Liver (tissue), 9 donors: ENCODE measurements around the gene MSI1. TPM values are rescaled to one million over a fixed set of nuclear protein-coding genes. Genes with fewer than 3 reads are reported as not detected.
A peak's percentile ranks its signal among the peaks of the same experiment; 100 is the strongest.

Experiments used
- DNase-seq: peaks from one replicate; pipeline ENCODE4 v3.0.0-alpha.2; 2017; ENCODE audit warnings: low spot score
- H3K27ac ChIP-seq, 2 donors: one replicate each; pipeline ENCODE4 v1.7.0; 2013; ENCODE audit warnings: inconsistent platforms in 2 of 2, low read length in 2 of 2, control low read depth in 1 of 2, low read depth in 1 of 2, mild to moderate bottlenecking in 1 of 2
- H3K27me3 ChIP-seq, 4 donors: one replicate each; pipeline versions ENCODE4 v1.6.1 to v1.7.0; 2013; ENCODE audit warnings: low read length in 3 of 4, inconsistent platforms in 1 of 4, mild to moderate bottlenecking in 1 of 4, moderate library complexity in 1 of 4; ENCODE audit not compliant: control insufficient read depth in 4 of 4, insufficient read depth in 4 of 4
- H3K36me3 ChIP-seq, 4 donors: one replicate each; pipeline versions ENCODE4 v1.6.1 to v1.7.0; 2013; ENCODE audit warnings: low read length in 3 of 4, mild to moderate bottlenecking in 3 of 4, low read depth in 1 of 4, moderate library complexity in 1 of 4; ENCODE audit not compliant: control insufficient read depth in 4 of 4, insufficient read depth in 3 of 4
- H3K4me1 ChIP-seq, 4 donors: one replicate each; pipeline versions ENCODE4 v1.6.1 to v1.7.0; 2013; ENCODE audit warnings: low read length in 3 of 4, mild to moderate bottlenecking in 3 of 4, moderate library complexity in 1 of 4; ENCODE audit not compliant: control insufficient read depth in 4 of 4, insufficient read depth in 4 of 4
- H3K4me3 ChIP-seq, 3 donors: one replicate each; pipeline versions ENCODE4 v1.6.1 to v1.7.0; 2013; ENCODE audit warnings: low read length in 3 of 3, control low read depth in 1 of 3, low read depth in 1 of 3, mild to moderate bottlenecking in 1 of 3
- H3K9ac ChIP-seq, 2 donors: one replicate each; pipeline ENCODE4 v1.7.0; 2013; ENCODE audit warnings: low read length in 2 of 2, mild to moderate bottlenecking in 2 of 2, moderate library complexity in 2 of 2, control low read depth in 1 of 2, low read depth in 1 of 2
- H3K9me3 ChIP-seq, 4 donors: one replicate each; pipeline versions ENCODE4 v1.6.1 to v1.7.0; 2013; ENCODE audit warnings: low read length in 3 of 4; ENCODE audit not compliant: control insufficient read depth in 4 of 4
- EGR1 ChIP-seq, 2 donors: IDR thresholded peaks; 2 replicates each; pipeline ENCODE4 v1.6.1; 2016 to 2018; ENCODE audit warnings: antibody characterized with exemption in 2 of 2, low read depth in 2 of 2
- FOXA1 ChIP-seq: IDR thresholded peaks from 2 replicates; pipeline ENCODE4 v1.6.1; 2016; ENCODE audit warnings: antibody characterized with exemption
- GABPA ChIP-seq, 2 donors: IDR thresholded peaks in 1 of 2; conservative IDR thresholded peaks in 1 of 2; 2 replicates each; pipeline ENCODE4 v1.6.1; 2016; ENCODE audit warnings: antibody characterized with exemption in 2 of 2, mild to moderate bottlenecking in 1 of 2, moderate library complexity in 1 of 2
- JUND ChIP-seq, 2 donors: IDR thresholded peaks; 2 replicates each; pipeline ENCODE4 v1.6.1; 2016; ENCODE audit warnings: antibody characterized with exemption in 2 of 2
- NR2F2 ChIP-seq: IDR thresholded peaks from 2 replicates; pipeline ENCODE4 v1.6.1; 2016; ENCODE audit warnings: antibody characterized with exemption
- RAD21 ChIP-seq, 2 donors: IDR thresholded peaks; 2 replicates each; pipeline ENCODE4 v1.6.1; 2016; ENCODE audit warnings: antibody characterized with exemption in 2 of 2, mild to moderate bottlenecking in 2 of 2
- TAF1 ChIP-seq: conservative IDR thresholded peaks from 2 replicates; pipeline ENCODE4 v1.6.1; 2016; ENCODE audit warnings: antibody characterized with exemption, mild to moderate bottlenecking
- WGBS: extraction: QIAGEN DNeasy Blood & Tissue Kit; methylation state at CpG from one replicate; pipeline ENCODE4 v1.1.7; 2013; 5-methylcytosine and 5-hydroxymethylcytosine counted together
- polyA plus RNA-seq, 2 donors: library from polyadenylated mRNA; stranded (reverse) in 1 of 2; unstranded in 1 of 2; fragments of 200-250 nt in 1 of 2; fragments of >200 nt in 1 of 2; fragmentation: Nextera tagmentation in 1 of 2; extraction: Ambion mirVana in 1 of 2; gene quantifications; one replicate each; pipeline versions ENCODE4 v1.2.1 to v1.2.3, GENCODE V29; 2013 to 2015
- total RNA-seq, 2 donors: library from RNA; depleted of rRNA; stranded (reverse); fragments of >200 nt; gene quantifications; one replicate each; pipeline ENCODE4 v1.2.3, GENCODE V29; 2014
- TF ChIP-seq, protein P1 (sequence below): IDR thresholded peaks from 2 replicates; pipeline ENCODE4 v1.6.1; 2016; ENCODE audit warnings: antibody characterized with exemption
- TF ChIP-seq, protein P2 (sequence below): IDR thresholded peaks from 2 replicates; pipeline ENCODE4 v1.6.1; 2016; ENCODE audit warnings: antibody characterized with exemption
- TF ChIP-seq, protein P3 (sequence below): IDR thresholded peaks from 2 replicates; pipeline ENCODE4 v1.6.1; 2016; ENCODE audit warnings: antibody characterized with exemption
- donor health status: healthy.
- donor health status: healthy.
- donor health status: healthy.
- donor health status: healthy.
- donor health status: healthy.

MSI1 gene
- total and polyA plus RNA-seq, 4 donors: 0.13 to 1.2 TPM; not detected in 2

DNA sequence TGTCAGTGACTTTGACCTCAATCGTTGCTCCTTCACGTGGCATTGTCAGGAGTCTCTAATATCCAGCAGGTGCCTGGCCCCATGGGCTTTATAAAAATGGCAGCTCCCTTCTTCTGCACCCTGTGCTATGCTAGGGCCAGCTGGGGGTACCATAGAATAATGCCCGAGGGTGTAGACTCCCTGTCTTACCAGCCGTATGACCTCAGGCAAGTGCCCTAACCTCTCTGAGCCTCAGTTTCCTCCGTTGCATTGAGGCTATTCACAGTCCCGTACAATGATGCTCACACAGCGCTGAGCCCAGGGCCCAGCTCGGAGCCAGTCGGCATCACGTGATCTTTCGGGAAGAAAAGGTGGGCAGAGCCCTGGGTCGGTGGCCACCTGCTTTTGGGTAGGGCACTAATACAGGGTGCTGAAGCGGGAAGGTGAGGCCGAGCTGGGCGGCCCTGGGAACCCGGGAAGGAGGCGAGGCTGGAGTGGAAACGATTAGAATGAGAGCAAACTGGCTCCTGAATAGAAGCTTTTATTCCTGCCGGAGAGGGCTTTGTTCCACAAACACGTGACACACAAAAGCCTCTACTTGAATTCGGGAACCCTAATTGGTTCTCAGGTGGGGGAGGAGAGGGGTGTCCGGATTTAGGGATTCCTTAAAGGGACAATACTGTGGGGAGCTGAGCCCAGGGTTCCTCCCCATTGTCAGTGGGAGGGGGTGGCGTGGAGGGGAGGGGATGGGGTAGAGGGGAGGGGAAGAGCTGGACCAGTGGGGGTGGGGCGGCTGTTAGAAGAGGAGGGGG lies 19.9 kb upstream of the MSI1 start (continued):
- TF ChIP-seq GABPA (IDR thresholded peaks at IDR 0.05 in 1 of 2, conservative IDR thresholded peaks at IDR 0.05 in 1 of 2) (no peak), TAF1 (no peak), EGR1 (IDR thresholded peaks at IDR 0.05; ENCODE audit: low read depth in 2 of 2) (no peak)
- TF ChIP-seq, protein P1, sequence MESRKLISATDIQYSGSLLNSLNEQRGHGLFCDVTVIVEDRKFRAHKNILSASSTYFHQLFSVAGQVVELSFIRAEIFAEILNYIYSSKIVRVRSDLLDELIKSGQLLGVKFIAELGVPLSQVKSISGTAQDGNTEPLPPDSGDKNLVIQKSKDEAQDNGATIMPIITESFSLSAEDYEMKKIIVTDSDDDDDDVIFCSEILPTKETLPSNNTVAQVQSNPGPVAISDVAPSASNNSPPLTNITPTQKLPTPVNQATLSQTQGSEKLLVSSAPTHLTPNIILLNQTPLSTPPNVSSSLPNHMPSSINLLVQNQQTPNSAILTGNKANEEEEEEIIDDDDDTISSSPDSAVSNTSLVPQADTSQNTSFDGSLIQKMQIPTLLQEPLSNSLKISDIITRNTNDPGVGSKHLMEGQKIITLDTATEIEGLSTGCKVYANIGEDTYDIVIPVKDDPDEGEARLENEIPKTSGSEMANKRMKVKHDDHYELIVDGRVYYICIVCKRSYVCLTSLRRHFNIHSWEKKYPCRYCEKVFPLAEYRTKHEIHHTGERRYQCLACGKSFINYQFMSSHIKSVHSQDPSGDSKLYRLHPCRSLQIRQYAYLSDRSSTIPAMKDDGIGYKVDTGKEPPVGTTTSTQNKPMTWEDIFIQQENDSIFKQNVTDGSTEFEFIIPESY: no peak

DNA sequence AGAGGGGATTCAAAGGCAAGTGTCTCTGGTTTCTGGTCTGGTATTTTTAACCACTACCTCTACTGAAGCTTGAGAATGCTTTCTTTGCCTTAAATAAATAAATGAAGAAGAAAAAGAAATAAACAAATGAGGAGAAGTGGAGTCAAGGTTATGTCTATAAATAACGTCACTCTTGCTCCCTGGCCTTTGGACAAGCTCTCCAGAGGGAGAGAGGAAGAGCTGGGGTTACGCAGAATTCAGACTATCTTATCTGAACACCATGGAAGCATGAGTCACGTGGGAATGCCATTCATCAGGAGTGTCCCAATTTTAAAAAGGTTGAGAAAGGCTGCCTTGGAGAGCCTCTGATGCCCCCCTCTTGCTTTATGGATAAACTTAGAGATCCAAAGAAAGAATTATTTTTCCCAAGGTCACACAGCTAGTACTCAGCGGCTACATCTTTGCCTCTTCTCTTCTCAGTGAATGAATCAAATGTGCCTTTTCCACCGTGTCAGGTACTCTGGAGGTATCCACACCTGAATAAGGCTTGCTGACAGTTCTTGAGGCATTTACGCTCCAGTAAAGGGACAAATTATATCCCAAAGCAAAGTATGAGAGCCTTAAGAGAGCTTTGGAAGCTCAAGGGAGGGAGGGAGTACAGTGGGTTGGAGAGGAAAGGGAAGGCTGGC lies 12.9 kb upstream of the MSI1 start:
- 45% methylated on average over 6 of the region's 6 CpGs for WGBS
- Histone ChIP-seq H3K4me3 (no peak overlapping the region), H3K27me3 (peaks cover 0 to 3% (median 0%) of the 10 kb centered on the region in 4 donors), H3K4me1 (peaks cover 0 to 4% (median under 1%) of the 10 kb centered on the region in 4 donors), H3K9ac (no peak overlapping the region), H3K9me3 (no peaks in the 10 kb centered on the region), H3K27ac (no peak overlapping the region), H3K36me3 (no peaks in the 10 kb centered on the region)
- no peak for TF ChIP-seq JUND (IDR thresholded peaks at IDR 0.05)
- peak; percentile 44 for TF ChIP-seq NR2F2
- no peak for DNase-seq

DNA sequence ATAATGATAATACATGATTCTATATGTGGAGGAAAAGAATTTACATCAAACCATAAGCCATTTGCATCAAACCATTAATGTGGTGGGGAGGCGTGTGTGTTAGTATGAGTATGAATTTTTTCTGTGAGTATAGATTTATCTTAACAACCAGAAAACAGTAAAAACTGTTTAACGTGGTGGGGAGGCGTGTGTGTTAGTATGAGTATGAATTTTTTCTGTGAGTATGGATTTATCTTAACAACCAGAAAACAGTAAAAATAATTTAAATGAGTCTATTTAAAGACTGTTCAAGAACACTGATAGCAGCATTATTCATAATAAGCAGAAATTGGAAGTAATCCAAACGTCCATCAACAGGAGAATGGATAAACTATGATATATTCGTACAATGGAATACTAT lies 9.1 kb upstream of the MSI1 start:
- Histone ChIP-seq H3K27ac (no peak overlapping the region), H3K4me1 (peaks cover 0 to 4% (median under 1%) of the 10 kb centered on the region in 4 donors), H3K27me3 (peaks cover 0 to 5% (median 1%) of the 10 kb centered on the region in 4 donors), H3K4me3 (no peak overlapping the region), H3K9ac (no peak overlapping the region), H3K36me3 (no peaks in the 10 kb centered on the region), H3K9me3 (no peaks in the 10 kb centered on the region)
- WGBS: 80% methylated on average over 5 of the region's 5 CpGs
- no peak for DNase-seq
- no peak for TF ChIP-seq GABPA (IDR thresholded peaks at IDR 0.05 in 1 of 2, conservative IDR thresholded peaks at IDR 0.05 in 1 of 2)
- TF ChIP-seq FOXA1: no peak

DNA sequence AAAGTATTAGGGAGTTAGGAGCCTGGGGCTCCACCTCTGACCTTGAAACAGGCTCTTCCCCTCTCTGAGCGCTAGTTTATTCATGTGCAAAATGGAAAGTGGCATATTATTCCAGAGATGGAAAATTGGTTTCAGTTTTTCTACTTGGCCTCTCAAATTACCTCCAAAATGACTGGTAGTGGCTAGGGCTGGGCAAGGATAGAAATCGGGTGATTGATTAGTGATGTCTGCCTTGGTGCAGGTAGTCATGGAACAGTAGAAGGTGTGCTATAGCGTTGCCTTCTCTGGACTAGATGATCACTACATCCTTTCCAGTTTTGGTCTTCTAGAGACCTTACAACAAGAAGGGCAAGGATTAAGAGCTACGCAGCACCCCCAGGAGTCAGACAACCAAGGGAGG lies 8.6 kb upstream of the MSI1 start:
- Histone ChIP-seq H3K36me3 (no peaks in the 10 kb centered on the region), H3K27ac (no peak overlapping the region), H3K9ac (no peak overlapping the region), H3K27me3 (peaks cover 0 to 5% (median 1%) of the 10 kb centered on the region in 4 donors), H3K9me3 (no peaks in the 10 kb centered on the region), H3K4me1 (peaks cover 0 to 4% (median under 1%) of the 10 kb centered on the region in 4 donors), H3K4me3 (no peak overlapping the region)
- no peak for DNase-seq
- TF ChIP-seq JUND (IDR thresholded peaks at IDR 0.05) (no peak), RAD21 (IDR thresholded peaks at IDR 0.05) (no peak), TAF1 (no peak), EGR1 (IDR thresholded peaks at IDR 0.05; ENCODE audit: low read depth in 2 of 2) (no peak)
- TF ChIP-seq, protein P2, sequence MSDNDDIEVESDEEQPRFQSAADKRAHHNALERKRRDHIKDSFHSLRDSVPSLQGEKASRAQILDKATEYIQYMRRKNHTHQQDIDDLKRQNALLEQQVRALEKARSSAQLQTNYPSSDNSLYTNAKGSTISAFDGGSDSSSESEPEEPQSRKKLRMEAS: no peak
- TF ChIP-seq, protein P3, sequence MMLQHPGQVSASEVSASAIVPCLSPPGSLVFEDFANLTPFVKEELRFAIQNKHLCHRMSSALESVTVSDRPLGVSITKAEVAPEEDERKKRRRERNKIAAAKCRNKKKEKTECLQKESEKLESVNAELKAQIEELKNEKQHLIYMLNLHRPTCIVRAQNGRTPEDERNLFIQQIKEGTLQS: no peak
- 90% methylated on average over 4 of the region's 4 CpGs for WGBS
